Measurements from ENCODE around the gene NHSL1. TPM values are rescaled to one million over a fixed set of nuclear protein-coding genes. Genes with fewer than 3 reads are reported as not detected.

The NHSL1 gene
- polyA plus RNA-seq, 3 donors: 0.06 to 2.8 (median 0.51) TPM

- H3K9me3 Mint-ChIP-seq: no peaks in the 10 kb centered on the region
- no peak overlapping the region for H2AFZ ChIP-seq (ENCODE audit: insufficient read depth, low read depth, low read length, poor library complexity, severe bottlenecking)
- H3K36me3 Mint-ChIP-seq: no peaks in the 10 kb centered on the region
- H4K20me1 ChIP-seq (ENCODE audit: insufficient read depth, low read length): no peaks in the 10 kb centered on the region
- H3K79me2 ChIP-seq (ENCODE audit: insufficient read depth, low read length): no peaks in the 10 kb centered on the region
- intact Hi-C loops (cut with micrococcal nuclease): no loop called here
- no peak for TF ChIP-seq CTCF (IDR thresholded peaks at IDR 0.05)
- H3K36me3 ChIP-seq (replicated peaks in 1 of 2; ENCODE audit: control insufficient read depth in 1 of 2, insufficient read depth in 2 of 2, low read length in 2 of 2): no peaks in the 10 kb centered on the region
- H3K4me1 ChIP-seq (ENCODE audit: control insufficient read depth in 1 of 2, insufficient read depth in 2 of 2, low read length in 2 of 2): peaks cover 0 to 4% of the 10 kb centered on the region in 2 donors
- H3K27ac ChIP-seq (ENCODE audit: low read depth in 1 of 2, low read length in 2 of 2): no peak overlapping the region
- H3K4me3 ChIP-seq (replicated peaks in 1 of 3; ENCODE audit: low read depth in 2 of 3, low read length in 3 of 3): no peak overlapping the region
- H3K9me3 ChIP-seq (replicated peaks in 1 of 2; ENCODE audit: control insufficient read depth in 1 of 2, insufficient read depth in 1 of 2, low read length in 2 of 2): no peaks in the 10 kb centered on the region
- no peak overlapping the region for H3K9ac ChIP-seq (ENCODE audit: insufficient read depth, low read length, poor library complexity, severe bottlenecking)
- no peak overlapping the region for H3K27ac Mint-ChIP-seq
- WGBS (ENCODE audit: insufficient coverage): no CpG with 5 or more reads among the region's 3 CpGs
- no peaks in the 10 kb centered on the region for H3K27me3 ChIP-seq (ENCODE audit: control insufficient read depth in 2 of 2, insufficient read depth in 2 of 2, low read length in 2 of 2)
- peaks cover 9% of the 10 kb centered on the region for H3K4me1 Mint-ChIP-seq
- H3K4me3 Mint-ChIP-seq: no peak overlapping the region
- no peak overlapping the region for H3K4me2 ChIP-seq (replicated peaks; ENCODE audit: extremely low read depth, low read length, poor library complexity, severe bottlenecking)
- DNase-seq: no peak
- H3K27me3 Mint-ChIP-seq (ENCODE audit: low read depth in 3 of 3): peaks cover 0 to 4% (median 0%) of the 10 kb centered on the region in 3 donors
Observed at GRCh38 chr6:138544501-138544900, 45.2 kb upstream of the NHSL1 start.

- intact Hi-C loops (cut with micrococcal nuclease): no loop called here
- peaks cover 11% of the 10 kb centered on the region for H3K4me1 Mint-ChIP-seq
- no peak overlapping the region for H3K9ac ChIP-seq (ENCODE audit: insufficient read depth, low read length, poor library complexity, severe bottlenecking)
- DNase-seq: no peak
- no peak overlapping the region for H3K4me2 ChIP-seq (replicated peaks; ENCODE audit: extremely low read depth, low read length, poor library complexity, severe bottlenecking)
- WGBS (ENCODE audit: insufficient coverage): 100% methylated on average over 1 of the region's 4 CpGs
- H3K4me3 ChIP-seq (replicated peaks in 1 of 3; ENCODE audit: low read depth in 2 of 3, low read length in 3 of 3): no peak overlapping the region
- no peak overlapping the region for H2AFZ ChIP-seq (ENCODE audit: insufficient read depth, low read depth, low read length, poor library complexity, severe bottlenecking)
- no peaks in the 10 kb centered on the region for H3K36me3 ChIP-seq (replicated peaks in 1 of 2; ENCODE audit: control insufficient read depth in 1 of 2, insufficient read depth in 2 of 2, low read length in 2 of 2)
- H3K27ac ChIP-seq (ENCODE audit: low read depth in 1 of 2, low read length in 2 of 2): no peak overlapping the region
- no peaks in the 10 kb centered on the region for H3K36me3 Mint-ChIP-seq
- no peaks in the 10 kb centered on the region for H4K20me1 ChIP-seq (ENCODE audit: insufficient read depth, low read length)
- peaks cover 0 to 4% (median 0%) of the 10 kb centered on the region in 3 donors for H3K27me3 Mint-ChIP-seq (ENCODE audit: low read depth in 3 of 3)
- no peak for TF ChIP-seq CTCF (IDR thresholded peaks at IDR 0.05)
- no peaks in the 10 kb centered on the region for H3K9me3 ChIP-seq (replicated peaks in 1 of 2; ENCODE audit: control insufficient read depth in 1 of 2, insufficient read depth in 1 of 2, low read length in 2 of 2)
- no peak overlapping the region for H3K27ac Mint-ChIP-seq
- H3K4me1 ChIP-seq (ENCODE audit: control insufficient read depth in 1 of 2, insufficient read depth in 2 of 2, low read length in 2 of 2): peaks cover 0 to 5% of the 10 kb centered on the region in 2 donors
- H3K79me2 ChIP-seq (ENCODE audit: insufficient read depth, low read length): no peaks in the 10 kb centered on the region
- no peaks in the 10 kb centered on the region for H3K27me3 ChIP-seq (ENCODE audit: control insufficient read depth in 2 of 2, insufficient read depth in 2 of 2, low read length in 2 of 2)
- H3K9me3 Mint-ChIP-seq: no peaks in the 10 kb centered on the region
- H3K4me3 Mint-ChIP-seq: no peak overlapping the region
Observed at GRCh38 chr6:138543657-138544056, 44.4 kb upstream of the NHSL1 start.
